Activated T-cell treated with anti-CD3 and anti-CD28 coated beads for 24 hours (primary cell): ENCODE measurements around the gene CAMK1G.

Experiments
- DNase-seq: peaks from one replicate; pipeline ENCODE4 v3.0.0-alpha.2; 2020; ENCODE audit warnings: low read depth

CAMK1G gene

GRCh38 chr1:209565759-209566678, 17.5 kb upstream of the CAMK1G start:
- DNase-seq, result peak; percentile 69

- no peak for DNase-seq
Measured at GRCh38 chr1:209567698-209568175, 15.8 kb upstream of the CAMK1G start.

GRCh38 chr1:209569455-209570207, 13.9 kb upstream of the CAMK1G start:
- DNase-seq, result peak; percentile 64

DNA sequence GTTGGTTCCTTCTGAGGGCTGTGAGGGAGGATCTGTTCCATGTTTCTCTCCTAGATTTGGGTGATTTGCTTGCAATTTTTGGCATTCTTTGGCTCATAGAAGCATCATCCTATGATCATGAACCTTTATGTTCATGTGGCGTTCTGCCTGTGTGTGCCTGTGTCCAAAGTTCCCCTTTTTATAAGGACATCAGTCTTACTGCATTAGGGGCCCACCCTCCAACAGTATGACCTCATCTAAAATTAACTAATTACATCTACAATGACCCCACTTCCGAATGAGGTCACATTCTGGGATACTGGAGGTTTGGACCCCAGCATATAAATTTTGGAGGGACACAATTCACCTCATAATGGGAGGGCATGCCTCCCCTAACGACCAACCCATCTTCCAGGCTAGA, 12.8 kb upstream of the CAMK1G start:
- DNase-seq, result no peak

DNA sequence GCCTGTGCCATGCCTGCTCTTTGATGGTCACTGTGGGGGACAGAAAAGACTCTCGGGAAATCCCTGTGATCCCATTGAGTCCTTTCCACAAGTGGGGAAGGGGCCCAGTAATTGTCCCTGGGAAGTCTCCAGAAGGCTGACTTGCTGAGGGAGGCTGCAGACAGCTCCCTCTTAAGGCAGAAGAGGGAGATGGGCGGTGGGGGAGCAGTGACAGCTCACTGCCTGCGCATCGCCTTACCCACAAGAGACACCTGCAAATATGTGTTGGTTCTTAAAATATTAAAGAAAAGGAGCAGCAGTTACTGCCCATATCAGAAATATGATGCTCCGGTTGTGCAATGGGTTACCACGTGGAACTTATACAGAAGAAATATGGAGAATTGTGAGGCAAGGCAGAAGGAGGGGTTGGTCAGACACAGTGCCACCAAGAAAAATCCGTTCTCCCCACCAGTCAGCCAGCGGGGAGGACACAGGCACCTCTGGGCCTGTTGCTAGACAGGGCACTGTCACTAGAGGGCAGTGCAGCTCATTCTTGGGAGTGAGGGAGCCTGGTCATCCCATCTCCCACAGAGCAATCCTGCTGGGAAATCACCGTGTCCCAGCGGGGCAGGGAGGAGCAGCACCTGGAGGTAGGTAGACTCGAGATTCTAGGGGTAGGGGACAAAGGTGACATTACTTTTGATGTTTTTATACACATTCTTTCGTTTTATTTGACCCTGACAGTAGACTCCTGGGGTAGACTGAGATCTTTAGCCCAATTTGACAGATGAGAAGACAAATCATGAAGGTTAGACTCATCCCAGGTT, 6.9 kb upstream of the CAMK1G start:
- DNase-seq, result peak; percentile 55

DNA sequence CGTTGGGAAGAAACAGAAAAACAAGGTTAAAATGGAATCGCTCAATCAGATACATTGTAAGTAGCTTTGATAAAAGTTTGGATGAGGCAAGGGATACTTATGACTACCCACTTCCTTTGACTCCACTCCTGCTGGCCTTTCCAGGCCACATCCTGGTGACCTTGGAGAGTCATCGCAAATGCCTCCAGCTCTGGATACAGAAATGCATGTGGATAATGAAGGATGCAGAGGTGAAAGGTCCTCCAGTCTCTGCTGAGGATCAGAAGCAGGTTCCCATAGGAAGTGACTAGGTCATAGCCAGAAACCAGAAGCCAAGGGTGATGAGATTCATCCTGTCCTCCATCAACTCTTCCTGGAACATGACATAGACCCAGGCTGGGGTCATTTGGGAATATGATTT, 6.2 kb upstream of the CAMK1G start:
- DNase-seq, result no peak

DNA sequence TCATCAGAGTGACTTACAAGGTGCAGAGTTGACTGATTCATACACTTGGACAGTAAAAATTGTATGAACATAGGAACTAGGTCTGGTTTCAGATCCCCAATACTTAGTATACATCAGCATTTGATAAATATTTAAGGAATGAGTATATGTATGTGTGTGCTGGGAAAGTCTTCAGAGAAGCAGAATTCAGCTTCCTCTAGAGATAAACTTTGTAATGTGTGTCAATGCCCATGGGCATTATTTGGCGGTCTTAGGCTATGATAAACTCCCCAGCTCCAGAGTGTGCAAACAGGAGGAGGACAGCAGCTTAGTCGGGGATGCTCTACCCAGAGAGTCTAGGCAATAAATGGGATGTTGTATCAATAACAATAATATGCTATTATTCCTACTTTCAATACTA, 2.9 kb upstream of the CAMK1G start:
- DNase-seq, result no peak

DNA sequence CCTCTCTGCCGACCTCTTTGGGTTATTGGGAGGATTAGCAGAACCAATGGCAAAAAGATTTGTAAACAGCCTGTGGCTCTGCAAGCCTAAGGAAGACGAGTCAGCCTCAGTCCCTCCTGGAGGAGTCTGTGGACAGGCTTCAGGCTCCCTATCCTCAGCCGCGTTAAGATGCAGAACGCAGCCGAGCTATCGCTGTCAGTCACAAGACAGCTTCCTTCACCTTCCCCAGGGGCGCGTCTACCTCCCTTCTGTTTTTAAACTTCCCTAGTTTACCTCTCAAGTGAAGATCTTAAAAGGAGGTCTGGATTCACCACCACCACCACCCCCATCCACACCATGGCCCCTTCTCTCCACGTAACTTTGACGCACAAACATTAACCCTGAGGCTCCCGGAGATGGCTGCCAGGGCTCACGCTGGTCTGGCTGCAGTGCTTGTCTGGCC, 738 bp downstream of the CAMK1G start:
- no peak for DNase-seq

GRCh38 chr1:209585197-209585596, 1.7 kb downstream of the CAMK1G start:
- DNase-seq, result no peak

GRCh38 chr1:209585672-209586071, 2.2 kb downstream of the CAMK1G start:
- DNase-seq, result no peak

GRCh38 chr1:209586221-209586740, 2.8 kb downstream of the CAMK1G start:
- DNase-seq, result no peak

GRCh38 chr1:209587789-209588188, 4.3 kb downstream of the CAMK1G start:
- DNase-seq, result no peak

GRCh38 chr1:209589440-209589839, 5.9 kb downstream of the CAMK1G start:
- no peak for DNase-seq

GRCh38 chr1:209589863-209590262, 6.3 kb downstream of the CAMK1G start:
- no peak for DNase-seq

GRCh38 chr1:209590405-209590804, 6.9 kb downstream of the CAMK1G start:
- no peak for DNase-seq

- DNase-seq, result no peak
Measured at GRCh38 chr1:209593747-209594146, 10.2 kb downstream of the CAMK1G start.

GRCh38 chr1:209594440-209594839, 10.9 kb downstream of the CAMK1G start:
- DNase-seq, result no peak

GRCh38 chr1:209595028-209595427, 11.5 kb downstream of the CAMK1G start:
- no peak for DNase-seq

- no peak for DNase-seq
Measured at GRCh38 chr1:209595599-209596285, 12.2 kb downstream of the CAMK1G start.

GRCh38 chr1:209597499-209597898, 14.0 kb downstream of the CAMK1G start:
- no peak for DNase-seq

DNA sequence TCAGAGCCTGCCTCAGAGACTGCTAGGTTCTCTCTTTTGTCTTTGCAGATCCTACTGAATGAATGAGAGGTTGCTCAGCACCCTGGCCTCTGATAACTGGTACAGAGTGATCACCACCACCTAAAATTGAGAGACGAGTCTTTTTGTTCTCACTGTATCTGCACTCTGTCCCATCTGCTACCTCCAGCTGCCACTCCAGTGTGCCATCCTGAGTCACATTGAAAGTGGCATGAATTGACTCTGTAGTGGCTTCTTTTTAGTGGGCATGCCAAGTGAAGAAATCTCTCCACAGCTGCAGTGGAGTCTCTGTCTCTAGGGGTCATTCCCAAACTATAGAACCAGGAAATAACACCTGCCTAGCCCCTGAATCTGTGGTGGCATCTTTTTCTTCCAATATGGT, 14.7 kb downstream of the CAMK1G start:
- DNase-seq, result no peak
